NAMALWA (cell line): ENCODE results near the gene TNK2.
"Not testable (repeated sequence)": the region's sequence is repeated elsewhere in the genome, so short reads cannot be mapped to it uniquely, and the experiment has no call there.

ENCODE experiments used
- DNase-seq: peaks from one replicate; pipeline ENCODE4 v3.0.0-alpha.2; 2015; ENCODE audit warnings: low spot score

TNK2 gene

GRCh38 chr3:195885036-195885891 lies 23.1 kb downstream of the TNK2 start:
- DNase-seq, result no peak

GRCh38 chr3:195884691-195885035 lies 23.7 kb downstream of the TNK2 start:
- no peak for DNase-seq

- no peak for DNase-seq
Measured at GRCh38 chr3:195883801-195884200, 24.6 kb downstream of the TNK2 start.

GRCh38 chr3:195883160-195883559 lies 25.2 kb downstream of the TNK2 start:
- DNase-seq, result no peak

- DNase-seq, result no peak
Measured at GRCh38 chr3:195882002-195882441, 26.3 kb downstream of the TNK2 start.

- no peak for DNase-seq
Measured at GRCh38 chr3:195881276-195881988, 26.9 kb downstream of the TNK2 start.

GRCh38 chr3:195880037-195880431 lies 28.3 kb downstream of the TNK2 start:
- no peak for DNase-seq

- no peak for DNase-seq
Measured at GRCh38 chr3:195879416-195880036, 28.8 kb downstream of the TNK2 start.

- no peak for DNase-seq
Measured at GRCh38 chr3:195878424-195879274, 29.7 kb downstream of the TNK2 start.

- DNase-seq, result no peak
Measured at GRCh38 chr3:195877767-195878423, 30.5 kb downstream of the TNK2 start.

- no peak for DNase-seq
Measured at GRCh38 chr3:195877136-195877715, 31.1 kb downstream of the TNK2 start.

GRCh38 chr3:195876297-195877064 lies 31.9 kb downstream of the TNK2 start:
- DNase-seq, result no peak

- no peak for DNase-seq
Measured at GRCh38 chr3:195875482-195876236, 32.7 kb downstream of the TNK2 start.

- no peak for DNase-seq
Measured at GRCh38 chr3:195873971-195874370, 34.4 kb downstream of the TNK2 start.

- DNase-seq, result no peak
Measured at GRCh38 chr3:195873281-195873887, 35.0 kb downstream of the TNK2 start.

- DNase-seq, result no peak
Measured at GRCh38 chr3:195872800-195873199, 35.6 kb downstream of the TNK2 start.

GRCh38 chr3:195872097-195872496 lies 36.3 kb downstream of the TNK2 start:
- no peak for DNase-seq

- DNase-seq, result not testable (repeated sequence)
Measured at GRCh38 chr3:195871686-195872085, 36.7 kb downstream of the TNK2 start.

GRCh38 chr3:195870937-195871336 lies 37.4 kb downstream of the TNK2 start:
- DNase-seq, result no peak
